HepG2 (cell line): ENCODE measurements around the gene CHRNB2. TPM values are rescaled to one million over a fixed set of nuclear protein-coding genes. Genes with fewer than 3 reads are reported as not detected.

Experiments used
- CAMTA2 ChIP-seq: sonication (generic); formaldehyde crosslinking; IDR thresholded peaks from 2 replicates; pipeline ENCODE4 v1.4.0; 2020; ENCODE audit warnings: mild to moderate bottlenecking, missing genetic modification reagents, borderline replicate concordance
- CC2D1A ChIP-seq: sonication (generic); formaldehyde crosslinking; IDR thresholded peaks from 2 replicates; pipeline ENCODE4 v1.8.1; 2023; ENCODE audit warnings: mild to moderate bottlenecking, missing genetic modification reagents
- HIC2 ChIP-seq: sonication (generic); formaldehyde crosslinking; IDR thresholded peaks from 2 replicates; pipeline ENCODE4 v1.9.0; 2022; ENCODE audit warnings: low read depth, missing genetic modification reagents
- HOMEZ ChIP-seq: IDR thresholded peaks from 2 replicates; pipeline ENCODE4 v1.6.1; 2016; ENCODE audit warnings: low read depth
- IKZF1 ChIP-seq: fragments of 450-650 bp; IDR thresholded peaks from 2 replicates; pipeline ENCODE4 v1.7.1; 2016
- KLF16 ChIP-seq, 2 experiments: sonication (generic) in 1 of 2; formaldehyde crosslinking in 1 of 2; IDR thresholded peaks; 2 replicates each; pipeline versions ENCODE4 v1.6.1 to v1.8.0; 2016 to 2023; ENCODE audit warnings: missing genetic modification reagents in 2 of 2, missing compliant biosample characterization in 1 of 2
- MNT ChIP-seq: fragments of 450-650 bp; IDR thresholded peaks from 2 replicates; pipeline ENCODE4 v1.6.1; 2016
- NFATC3 ChIP-seq: sonication (generic); formaldehyde crosslinking; IDR thresholded peaks from 2 replicates; pipeline ENCODE4 v1.5.1; 2020; ENCODE audit warnings: mild to moderate bottlenecking, missing genetic modification reagents
- NFE2L2 ChIP-seq: fragments of 150-350 bp; IDR thresholded peaks from 2 replicates; pipeline ENCODE4 v1.6.1; 2014; ENCODE audit warnings: low read length
- NR2F1 ChIP-seq, 2 experiments: fragments of 450-650 bp in 1 of 2; formaldehyde crosslinking in 1 of 2; IDR thresholded peaks; 2 replicates each; pipeline versions ENCODE4 v1.5.0 to v1.6.1; 2016 to 2020; ENCODE audit warnings: mild to moderate bottlenecking in 1 of 2, missing compliant biosample characterization in 1 of 2, missing genetic modification reagents in 1 of 2, moderate library complexity in 1 of 2
- SKIL ChIP-seq: sonication (generic); formaldehyde crosslinking; IDR thresholded peaks from 2 replicates; pipeline ENCODE4 v1.8.0; 2022; ENCODE audit warnings: missing genetic modification reagents, mild to moderate bottlenecking, moderate library complexity, borderline replicate concordance
- SMC3 ChIP-seq: IDR thresholded peaks from 2 replicates; pipeline ENCODE4 v1.6.1; 2011; ENCODE audit warnings: low read length, improper control_type of control experiment
- SRSF1 ChIP-seq: fragments of 200-400 bp; formaldehyde crosslinking; optimal IDR thresholded peaks from 2 replicates; pipeline ENCODE3; 2017; ENCODE audit warnings: mild to moderate bottlenecking, low read depth, low read length, moderate library complexity
- SYNCRIP ChIP-seq: fragments of 200-400 bp; formaldehyde crosslinking; IDR thresholded peaks from 2 replicates; pipeline ENCODE4 v1.6.1; 2018; ENCODE audit warnings: mild to moderate bottlenecking, low read depth, low read length; ENCODE audit not compliant: insufficient read depth
- TMF1 ChIP-seq: sonication (generic); formaldehyde crosslinking; IDR thresholded peaks from 2 replicates; pipeline ENCODE4 v1.8.1; 2022; ENCODE audit warnings: low read depth, missing genetic modification reagents
- ZFP36L1 ChIP-seq: sonication (generic); formaldehyde crosslinking; IDR thresholded peaks from 2 replicates; pipeline ENCODE4 v1.8.0; 2022; ENCODE audit warnings: mild to moderate bottlenecking, missing genetic modification reagents, moderate library complexity
- ZMYM2 ChIP-seq: sonication (generic); formaldehyde crosslinking; IDR thresholded peaks from 2 replicates; pipeline ENCODE4 v1.8.0; 2022; ENCODE audit warnings: mild to moderate bottlenecking, missing genetic modification reagents
- ZNF101 ChIP-seq: sonication (generic); formaldehyde crosslinking; IDR thresholded peaks from 2 replicates; pipeline ENCODE4 v1.4.0; 2020; ENCODE audit warnings: mild to moderate bottlenecking, low read depth, missing genetic modification reagents, borderline replicate concordance
- ZNF124 ChIP-seq: sonication (generic); formaldehyde crosslinking; IDR thresholded peaks from 2 replicates; pipeline ENCODE4 v1.4.0; 2020; ENCODE audit warnings: missing genetic modification reagents
- ZNF317 ChIP-seq: sonication (generic); formaldehyde crosslinking; IDR thresholded peaks from 2 replicates; pipeline ENCODE4 v1.5.0; 2020; ENCODE audit warnings: mild to moderate bottlenecking, missing genetic modification reagents
- ZNF501 ChIP-seq: sonication (generic); formaldehyde crosslinking; IDR thresholded peaks from 2 replicates; pipeline ENCODE4 v1.5.1; 2020; ENCODE audit warnings: mild to moderate bottlenecking, moderate library complexity, missing genetic modification reagents
- ZNF7 ChIP-seq: IDR thresholded peaks from 2 replicates; pipeline ENCODE4 v1.6.1; 2016; ENCODE audit warnings: missing biosample characterization, missing genetic modification reagents
- ZNF768 ChIP-seq: sonication (generic); formaldehyde crosslinking; IDR thresholded peaks from 2 replicates; pipeline ENCODE4 v1.4.0; 2020; ENCODE audit warnings: missing genetic modification reagents
- ZSCAN12 ChIP-seq: sonication (generic); formaldehyde crosslinking; IDR thresholded peaks from 2 replicates; pipeline ENCODE4 v1.9.0; 2021; ENCODE audit warnings: mild to moderate bottlenecking, missing genetic modification reagents
- polyA plus RNA-seq, 8 experiments: library from polyadenylated mRNA; depleted of rRNA in 3 of 8; stranded (reverse) in 7 of 8; unstranded in 1 of 8; fragments of >200 nt; fragmentation: Illumina TruSeq in 4 of 8; extraction: Trizol in 4 of 8; gene quantifications; 2 replicates each; pipeline versions ENCODE4 v1.2.1 to v1.2.3, GENCODE V29; 2011 to 2016; ENCODE audit warnings: low read depth in 4 of 8, missing spikeins in 1 of 8, mixed read lengths in 1 of 8; ENCODE audit not compliant: insufficient read depth in 1 of 8
- total RNA-seq, 5 experiments: library from RNA; depleted of rRNA; stranded (reverse); fragments of >200 nt; fragmentation: Illumina TruSeq; extraction: Trizol; gene quantifications; 2 replicates each; pipeline ENCODE4 v1.2.3, GENCODE V29; 2016; ENCODE audit warnings: low read depth in 1 of 5

Gene CHRNB2
- total and polyA plus RNA-seq, 2 of the 13 experiments (the other 11 are each of a cell fraction or from before 2014, with no cell fraction given): 0.03 to 0.07 TPM

- peak; percentile 99 for TF ChIP-seq ZMYM2 (CRISPR knock-in tag)
- no peak for TF ChIP-seq ZNF7 (CRISPR knock-in tag)
- TF ChIP-seq NFATC3 (CRISPR knock-in tag): peak; percentile 67; the same call in 1 of the 2 replicates
- peak; percentile 91 for TF ChIP-seq SKIL (CRISPR knock-in tag)
- TF ChIP-seq NFE2L2: no peak
- no peak for TF ChIP-seq SYNCRIP
- TF ChIP-seq NR2F1 (CRISPR knock-in tag; IDR thresholded peaks at IDR 0.05): 0 out of 4 replicates have a peak, but pooled peaks of 1 of the 2 experiments have one; percentile 33
- TF ChIP-seq ZFP36L1 (CRISPR knock-in tag): peak; percentile 98
- 0 out of 2 replicates have a peak, but pooled peaks have one; percentile 41 for TF ChIP-seq ZNF768 (CRISPR knock-in tag)
- TF ChIP-seq TMF1 (CRISPR knock-in tag): peak; percentile 96
- peak; percentile 67; the same call in 1 of the 2 replicates for TF ChIP-seq ZNF124 (CRISPR knock-in tag)
- no peak for TF ChIP-seq SRSF1
- TF ChIP-seq HOMEZ (CRISPR knock-in tag): 0 out of 2 replicates have a peak, but pooled peaks have one; percentile 46
- peak; percentile 59; the same call in 1 of the 2 replicates for TF ChIP-seq CAMTA2
- peak; percentile 99 for TF ChIP-seq ZNF101 (CRISPR knock-in tag)
- no peak; the same call in 1 of the 2 replicates for TF ChIP-seq ZSCAN12
- TF ChIP-seq SMC3: no peak
- no peak for TF ChIP-seq IKZF1
- TF ChIP-seq ZNF317 (CRISPR knock-in tag): peak; percentile 90
- TF ChIP-seq HIC2: peak; percentile 74
- no peak for TF ChIP-seq CC2D1A (CRISPR knock-in tag)
- peak; percentile 95 for TF ChIP-seq ZNF501 (CRISPR knock-in tag)
- peak; percentile 97 for TF ChIP-seq MNT
- TF ChIP-seq KLF16 (CRISPR knock-in tag; IDR thresholded peaks at IDR 0.05): peak; percentile 52 to 69; a peak in 2 of 4 replicates
Observed at GRCh38 chr1:154558720-154559465, 8.7 kb upstream of the CHRNB2 start (continued).
